PC-3 (cell line): ENCODE results near the gene GCH1.

Experiments
- EZH2 ChIP-seq: fragments of 300-600 bp; sonication (generic); IDR thresholded peaks from one replicate; pipeline ENCODE4 v1.6.1; 2017; ENCODE audit warnings: antibody characterized with exemption, mild to moderate bottlenecking, low read length; ENCODE audit not compliant: unreplicated experiment
- EZH2phosphoT487 ChIP-seq: fragments of 300-600 bp; sonication (generic); IDR thresholded peaks from 2 replicates; pipeline ENCODE4 v1.6.1; 2018; ENCODE audit warnings: mild to moderate bottlenecking, antibody characterized with exemption, low read length, borderline replicate concordance
- TF ChIP-seq, protein P1 (sequence below): fragments of 300-600 bp; sonication (generic); conservative IDR thresholded peaks from 2 replicates; pipeline ENCODE4 v1.5.1; 2017; ENCODE audit warnings: antibody characterized with exemption, low read depth, mild to moderate bottlenecking, low read length

DNA sequence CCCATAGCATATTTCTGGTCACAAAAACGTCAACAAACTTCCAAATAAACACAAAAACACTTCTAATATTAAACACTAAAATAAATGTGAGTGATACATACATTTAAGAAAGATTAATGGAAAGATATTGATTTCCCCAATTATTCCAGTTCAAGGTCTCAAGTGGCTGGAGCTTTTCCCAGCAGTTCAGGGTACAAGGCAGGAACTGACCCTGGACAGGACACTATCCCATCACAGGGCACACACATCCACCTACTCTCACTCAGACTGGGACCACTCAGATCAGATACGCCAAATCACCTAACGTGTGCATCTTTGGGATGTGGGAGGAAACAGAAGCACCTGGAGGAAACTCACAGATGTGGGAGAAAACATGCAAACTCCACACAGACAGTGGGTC lies 50.4 kb downstream of the GCH1 start:
- TF ChIP-seq, protein P1, sequence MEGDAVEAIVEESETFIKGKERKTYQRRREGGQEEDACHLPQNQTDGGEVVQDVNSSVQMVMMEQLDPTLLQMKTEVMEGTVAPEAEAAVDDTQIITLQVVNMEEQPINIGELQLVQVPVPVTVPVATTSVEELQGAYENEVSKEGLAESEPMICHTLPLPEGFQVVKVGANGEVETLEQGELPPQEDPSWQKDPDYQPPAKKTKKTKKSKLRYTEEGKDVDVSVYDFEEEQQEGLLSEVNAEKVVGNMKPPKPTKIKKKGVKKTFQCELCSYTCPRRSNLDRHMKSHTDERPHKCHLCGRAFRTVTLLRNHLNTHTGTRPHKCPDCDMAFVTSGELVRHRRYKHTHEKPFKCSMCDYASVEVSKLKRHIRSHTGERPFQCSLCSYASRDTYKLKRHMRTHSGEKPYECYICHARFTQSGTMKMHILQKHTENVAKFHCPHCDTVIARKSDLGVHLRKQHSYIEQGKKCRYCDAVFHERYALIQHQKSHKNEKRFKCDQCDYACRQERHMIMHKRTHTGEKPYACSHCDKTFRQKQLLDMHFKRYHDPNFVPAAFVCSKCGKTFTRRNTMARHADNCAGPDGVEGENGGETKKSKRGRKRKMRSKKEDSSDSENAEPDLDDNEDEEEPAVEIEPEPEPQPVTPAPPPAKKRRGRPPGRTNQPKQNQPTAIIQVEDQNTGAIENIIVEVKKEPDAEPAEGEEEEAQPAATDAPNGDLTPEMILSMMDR: no peak
- no peak for TF ChIP-seq EZH2phosphoT487
- TF ChIP-seq EZH2: no peak
